ENCODE measurements around the gene PARD6B. TPM values are rescaled to one million over a fixed set of nuclear protein-coding genes. Genes with fewer than 3 reads are reported as not detected.
A peak's percentile ranks its signal among the peaks of the same experiment; 100 is the strongest.

Gene PARD6B
- total and polyA plus RNA-seq, 2 of the 13 experiments (the other 11 are each of a cell fraction or from before 2014, with no cell fraction given), result 6.9 to 22.2 TPM

GRCh38 chr20:50710492-50711063, 20.8 kb upstream of the PARD6B start (continued):
- TF ChIP-seq DMTF1 (CRISPR knock-in tag; IDR thresholded peaks at IDR 0.05) (no peak), IRF9 (CRISPR knock-in tag; IDR thresholded peaks at IDR 0.05; ENCODE audit: borderline replicate concordance) (no peak), PHF5A (CRISPR knock-in tag; IDR thresholded peaks at IDR 0.05; ENCODE audit: low read depth, unreplicated experiment) (peak; percentile 47), ZFP36L2 (CRISPR knock-in tag; IDR thresholded peaks at IDR 0.05) (no peak), CEBPB (IDR thresholded peaks at IDR 0.05; ENCODE audit: borderline replicate concordance, low read depth, low read length) (peak; percentile 96), U2AF2 (IDR thresholded peaks at IDR 0.05; ENCODE audit: low read depth, low read length) (no peak), MAFF (IDR thresholded peaks at IDR 0.05; ENCODE audit: low read depth, low read length) (no peak), TRAFD1 (CRISPR knock-in tag; IDR thresholded peaks at IDR 0.05; ENCODE audit: borderline replicate concordance) (no peak), SKIL (CRISPR knock-in tag; IDR thresholded peaks at IDR 0.05; ENCODE audit: borderline replicate concordance) (0 out of 2 replicates have a peak, but pooled peaks have one; percentile 41), NCOA2 (CRISPR knock-in tag; IDR thresholded peaks at IDR 0.05) (peak; percentile 50; the same call in 1 of the 2 replicates), ZNF136 (CRISPR knock-in tag; IDR thresholded peaks at IDR 0.05; ENCODE audit: low read depth) (no peak), IKZF1 (IDR thresholded peaks at IDR 0.05) (no peak), PHF21A (CRISPR knock-in tag; IDR thresholded peaks at IDR 0.05) (peak; percentile 24; the same call in 1 of the 2 replicates)
- TF ChIP-seq, protein P1, sequence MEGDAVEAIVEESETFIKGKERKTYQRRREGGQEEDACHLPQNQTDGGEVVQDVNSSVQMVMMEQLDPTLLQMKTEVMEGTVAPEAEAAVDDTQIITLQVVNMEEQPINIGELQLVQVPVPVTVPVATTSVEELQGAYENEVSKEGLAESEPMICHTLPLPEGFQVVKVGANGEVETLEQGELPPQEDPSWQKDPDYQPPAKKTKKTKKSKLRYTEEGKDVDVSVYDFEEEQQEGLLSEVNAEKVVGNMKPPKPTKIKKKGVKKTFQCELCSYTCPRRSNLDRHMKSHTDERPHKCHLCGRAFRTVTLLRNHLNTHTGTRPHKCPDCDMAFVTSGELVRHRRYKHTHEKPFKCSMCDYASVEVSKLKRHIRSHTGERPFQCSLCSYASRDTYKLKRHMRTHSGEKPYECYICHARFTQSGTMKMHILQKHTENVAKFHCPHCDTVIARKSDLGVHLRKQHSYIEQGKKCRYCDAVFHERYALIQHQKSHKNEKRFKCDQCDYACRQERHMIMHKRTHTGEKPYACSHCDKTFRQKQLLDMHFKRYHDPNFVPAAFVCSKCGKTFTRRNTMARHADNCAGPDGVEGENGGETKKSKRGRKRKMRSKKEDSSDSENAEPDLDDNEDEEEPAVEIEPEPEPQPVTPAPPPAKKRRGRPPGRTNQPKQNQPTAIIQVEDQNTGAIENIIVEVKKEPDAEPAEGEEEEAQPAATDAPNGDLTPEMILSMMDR (CRISPR knock-in tag; IDR thresholded peaks at IDR 0.05), result no peak
- TF ChIP-seq, protein P2, sequence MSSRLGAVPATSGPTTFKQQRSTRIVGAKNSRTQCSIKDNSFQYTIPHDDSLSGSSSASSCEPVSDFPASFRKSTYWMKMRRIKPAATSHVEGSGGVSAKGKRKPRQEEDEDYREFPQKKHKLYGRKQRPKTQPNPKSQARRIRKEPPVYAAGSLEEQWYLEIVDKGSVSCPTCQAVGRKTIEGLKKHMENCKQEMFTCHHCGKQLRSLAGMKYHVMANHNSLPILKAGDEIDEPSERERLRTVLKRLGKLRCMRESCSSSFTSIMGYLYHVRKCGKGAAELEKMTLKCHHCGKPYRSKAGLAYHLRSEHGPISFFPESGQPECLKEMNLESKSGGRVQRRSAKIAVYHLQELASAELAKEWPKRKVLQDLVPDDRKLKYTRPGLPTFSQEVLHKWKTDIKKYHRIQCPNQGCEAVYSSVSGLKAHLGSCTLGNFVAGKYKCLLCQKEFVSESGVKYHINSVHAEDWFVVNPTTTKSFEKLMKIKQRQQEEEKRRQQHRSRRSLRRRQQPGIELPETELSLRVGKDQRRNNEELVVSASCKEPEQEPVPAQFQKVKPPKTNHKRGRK (CRISPR knock-in tag; IDR thresholded peaks at IDR 0.05), result no peak
- TF ChIP-seq, protein P3, sequence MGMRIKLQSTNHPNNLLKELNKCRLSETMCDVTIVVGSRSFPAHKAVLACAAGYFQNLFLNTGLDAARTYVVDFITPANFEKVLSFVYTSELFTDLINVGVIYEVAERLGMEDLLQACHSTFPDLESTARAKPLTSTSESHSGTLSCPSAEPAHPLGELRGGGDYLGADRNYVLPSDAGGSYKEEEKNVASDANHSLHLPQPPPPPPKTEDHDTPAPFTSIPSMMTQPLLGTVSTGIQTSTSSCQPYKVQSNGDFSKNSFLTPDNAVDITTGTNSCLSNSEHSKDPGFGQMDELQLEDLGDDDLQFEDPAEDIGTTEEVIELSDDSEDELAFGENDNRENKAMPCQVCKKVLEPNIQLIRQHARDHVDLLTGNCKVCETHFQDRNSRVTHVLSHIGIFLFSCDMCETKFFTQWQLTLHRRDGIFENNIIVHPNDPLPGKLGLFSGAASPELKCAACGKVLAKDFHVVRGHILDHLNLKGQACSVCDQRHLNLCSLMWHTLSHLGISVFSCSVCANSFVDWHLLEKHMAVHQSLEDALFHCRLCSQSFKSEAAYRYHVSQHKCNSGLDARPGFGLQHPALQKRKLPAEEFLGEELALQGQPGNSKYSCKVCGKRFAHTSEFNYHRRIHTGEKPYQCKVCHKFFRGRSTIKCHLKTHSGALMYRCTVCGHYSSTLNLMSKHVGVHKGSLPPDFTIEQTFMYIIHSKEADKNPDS (CRISPR knock-in tag; IDR thresholded peaks at IDR 0.05), result no peak

All from HepG2 (cell line).